Body of pancreas (tissue), 4 donors: ENCODE results near the gene ATP2B2.

Source experiments
- POLR2A ChIP-seq, 3 donors: fragments of 450-650 bp; IDR thresholded peaks; one replicate each; pipeline ENCODE4 v1.6.1; 2016; ENCODE audit warnings: antibody characterized with exemption in 3 of 3, mild to moderate bottlenecking in 2 of 3
- TF ChIP-seq, protein P1 (sequence below), 7 experiments: fragments of 450-650 bp in 4 of 7; fragments of 200-600 bp in 3 of 7; sonication (generic) in 3 of 7; IDR thresholded peaks; one replicate each; pipeline ENCODE4 v1.5.1; 2016 to 2019; ENCODE audit warnings: antibody characterized with exemption in 7 of 7

DNA sequence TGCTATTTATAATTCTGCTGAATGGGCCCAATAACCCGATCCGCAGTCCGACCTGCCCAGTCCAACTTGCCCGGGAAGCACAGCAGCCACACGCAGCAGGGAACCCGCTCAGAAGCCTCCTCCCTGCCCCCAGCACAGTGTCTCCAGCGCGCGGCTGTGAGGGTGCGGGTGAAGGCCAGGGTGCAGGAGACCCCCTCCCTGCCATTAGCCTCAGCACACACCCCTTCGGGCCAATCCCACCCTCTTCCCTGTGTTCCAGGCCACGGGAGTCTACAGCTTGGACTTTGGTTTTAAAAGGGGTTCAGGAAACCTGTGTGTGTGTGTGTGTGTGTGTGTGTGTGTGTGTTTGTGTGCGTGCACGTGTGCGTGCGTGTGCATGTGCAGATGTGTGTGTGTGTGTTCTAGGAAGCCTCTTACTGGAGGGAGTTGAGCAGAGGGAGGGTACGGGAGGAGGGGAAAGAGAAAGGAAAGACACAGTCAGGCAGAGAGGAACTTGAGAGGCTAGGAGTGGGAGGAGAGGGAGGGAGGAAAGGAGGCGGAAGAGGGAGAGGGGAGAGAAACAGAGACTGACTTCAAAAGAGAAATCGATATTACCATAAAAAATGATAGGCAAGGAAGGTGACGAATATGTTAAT lies 34.2 kb downstream of the ATP2B2 start:
- TF ChIP-seq, protein P1, sequence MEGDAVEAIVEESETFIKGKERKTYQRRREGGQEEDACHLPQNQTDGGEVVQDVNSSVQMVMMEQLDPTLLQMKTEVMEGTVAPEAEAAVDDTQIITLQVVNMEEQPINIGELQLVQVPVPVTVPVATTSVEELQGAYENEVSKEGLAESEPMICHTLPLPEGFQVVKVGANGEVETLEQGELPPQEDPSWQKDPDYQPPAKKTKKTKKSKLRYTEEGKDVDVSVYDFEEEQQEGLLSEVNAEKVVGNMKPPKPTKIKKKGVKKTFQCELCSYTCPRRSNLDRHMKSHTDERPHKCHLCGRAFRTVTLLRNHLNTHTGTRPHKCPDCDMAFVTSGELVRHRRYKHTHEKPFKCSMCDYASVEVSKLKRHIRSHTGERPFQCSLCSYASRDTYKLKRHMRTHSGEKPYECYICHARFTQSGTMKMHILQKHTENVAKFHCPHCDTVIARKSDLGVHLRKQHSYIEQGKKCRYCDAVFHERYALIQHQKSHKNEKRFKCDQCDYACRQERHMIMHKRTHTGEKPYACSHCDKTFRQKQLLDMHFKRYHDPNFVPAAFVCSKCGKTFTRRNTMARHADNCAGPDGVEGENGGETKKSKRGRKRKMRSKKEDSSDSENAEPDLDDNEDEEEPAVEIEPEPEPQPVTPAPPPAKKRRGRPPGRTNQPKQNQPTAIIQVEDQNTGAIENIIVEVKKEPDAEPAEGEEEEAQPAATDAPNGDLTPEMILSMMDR (IDR thresholded peaks at IDR 0.05): no peak
- no peak for TF ChIP-seq POLR2A (IDR thresholded peaks at IDR 0.05)
